ENCODE results near the gene HEATR5A. TPM values are rescaled to one million over a fixed set of nuclear protein-coding genes. Genes with fewer than 3 reads are reported as not detected.

Gene HEATR5A
- total and polyA plus RNA-seq, 2 of the 13 experiments (the other 11 are each of a cell fraction or from before 2014, with no cell fraction given): 36.4 to 105 TPM

DNA sequence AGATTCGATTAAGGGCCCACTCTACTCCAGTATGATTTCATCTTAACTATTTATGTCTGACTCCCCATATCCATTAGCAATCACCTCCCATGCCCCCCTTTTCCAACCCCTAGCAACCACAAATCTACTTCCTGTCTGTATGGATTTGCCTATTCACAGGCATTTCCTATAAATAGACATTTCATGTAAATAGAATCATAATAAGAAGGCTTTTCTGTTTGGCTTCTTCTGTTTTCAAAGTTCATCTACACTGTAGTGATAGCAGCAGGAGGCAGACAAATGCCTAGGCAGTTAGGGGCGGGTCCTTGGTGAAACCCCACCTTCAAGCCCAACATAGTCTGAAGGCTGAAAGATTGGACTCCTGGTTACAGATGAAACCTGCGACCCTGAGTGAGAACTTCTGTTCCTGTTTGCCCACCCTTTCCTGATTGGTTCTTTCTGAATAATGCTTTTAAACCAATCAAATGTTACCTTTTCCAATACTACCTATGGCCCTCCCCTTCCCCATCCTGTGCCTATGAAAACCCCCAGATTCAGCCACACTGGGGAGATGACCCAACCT lies 150.6 kb downstream of the HEATR5A start (continued):
- TF ChIP-seq, protein P1, sequence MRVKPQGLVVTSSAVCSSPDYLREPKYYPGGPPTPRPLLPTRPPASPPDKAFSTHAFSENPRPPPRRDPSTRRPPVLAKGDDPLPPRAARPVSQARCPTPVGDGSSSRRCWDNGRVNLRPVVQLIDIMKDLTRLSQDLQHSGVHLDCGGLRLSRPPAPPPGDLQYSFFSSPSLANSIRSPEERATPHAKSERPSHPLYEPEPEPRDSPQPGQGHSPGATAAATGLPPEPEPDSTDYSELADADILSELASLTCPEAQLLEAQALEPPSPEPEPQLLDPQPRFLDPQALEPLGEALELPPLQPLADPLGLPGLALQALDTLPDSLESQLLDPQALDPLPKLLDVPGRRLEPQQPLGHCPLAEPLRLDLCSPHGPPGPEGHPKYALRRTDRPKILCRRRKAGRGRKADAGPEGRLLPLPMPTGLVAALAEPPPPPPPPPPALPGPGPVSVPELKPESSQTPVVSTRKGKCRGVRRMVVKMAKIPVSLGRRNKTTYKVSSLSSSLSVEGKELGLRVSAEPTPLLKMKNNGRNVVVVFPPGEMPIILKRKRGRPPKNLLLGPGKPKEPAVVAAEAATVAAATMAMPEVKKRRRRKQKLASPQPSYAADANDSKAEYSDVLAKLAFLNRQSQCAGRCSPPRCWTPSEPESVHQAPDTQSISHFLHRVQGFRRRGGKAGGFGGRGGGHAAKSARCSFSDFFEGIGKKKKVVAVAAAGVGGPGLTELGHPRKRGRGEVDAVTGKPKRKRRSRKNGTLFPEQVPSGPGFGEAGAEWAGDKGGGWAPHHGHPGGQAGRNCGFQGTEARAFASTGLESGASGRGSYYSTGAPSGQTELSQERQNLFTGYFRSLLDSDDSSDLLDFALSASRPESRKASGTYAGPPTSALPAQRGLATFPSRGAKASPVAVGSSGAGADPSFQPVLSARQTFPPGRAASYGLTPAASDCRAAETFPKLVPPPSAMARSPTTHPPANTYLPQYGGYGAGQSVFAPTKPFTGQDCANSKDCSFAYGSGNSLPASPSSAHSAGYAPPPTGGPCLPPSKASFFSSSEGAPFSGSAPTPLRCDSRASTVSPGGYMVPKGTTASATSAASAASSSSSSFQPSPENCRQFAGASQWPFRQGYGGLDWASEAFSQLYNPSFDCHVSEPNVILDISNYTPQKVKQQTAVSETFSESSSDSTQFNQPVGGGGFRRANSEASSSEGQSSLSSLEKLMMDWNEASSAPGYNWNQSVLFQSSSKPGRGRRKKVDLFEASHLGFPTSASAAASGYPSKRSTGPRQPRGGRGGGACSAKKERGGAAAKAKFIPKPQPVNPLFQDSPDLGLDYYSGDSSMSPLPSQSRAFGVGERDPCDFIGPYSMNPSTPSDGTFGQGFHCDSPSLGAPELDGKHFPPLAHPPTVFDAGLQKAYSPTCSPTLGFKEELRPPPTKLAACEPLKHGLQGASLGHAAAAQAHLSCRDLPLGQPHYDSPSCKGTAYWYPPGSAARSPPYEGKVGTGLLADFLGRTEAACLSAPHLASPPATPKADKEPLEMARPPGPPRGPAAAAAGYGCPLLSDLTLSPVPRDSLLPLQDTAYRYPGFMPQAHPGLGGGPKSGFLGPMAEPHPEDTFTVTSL (CRISPR knock-in tag; IDR thresholded peaks at IDR 0.05; ENCODE audit: borderline replicate concordance): no peak
- TF ChIP-seq ZNF205 (CRISPR knock-in tag; IDR thresholded peaks at IDR 0.05) (peak; percentile 5; the same call in 1 of the 2 replicates), ZZZ3 (CRISPR knock-in tag; IDR thresholded peaks at IDR 0.05; ENCODE audit: borderline replicate concordance) (no peak), HNRNPK (IDR thresholded peaks at IDR 0.05; ENCODE audit: low read depth, low read length, poor library complexity, severe bottlenecking) (peak; percentile 56), CREM (IDR thresholded peaks at IDR 0.05) (no peak), CREM (CRISPR knock-in tag; IDR thresholded peaks at IDR 0.05) (no peak), THAP7 (CRISPR knock-in tag; IDR thresholded peaks at IDR 0.05) (no peak), ZNF839 (CRISPR knock-in tag; IDR thresholded peaks at IDR 0.05; ENCODE audit: borderline replicate concordance) (no peak), HOXA5 (CRISPR knock-in tag; IDR thresholded peaks at IDR 0.05) (no peak), ZNF891 (CRISPR knock-in tag; IDR thresholded peaks at IDR 0.05) (no peak), TEAD2 (CRISPR knock-in tag; IDR thresholded peaks at IDR 0.05) (no peak), CEBPG (CRISPR knock-in tag; IDR thresholded peaks at IDR 0.05) (no peak), ZNF629 (CRISPR knock-in tag; conservative IDR thresholded peaks at IDR 0.05) (no peak), NFYB (CRISPR knock-in tag; IDR thresholded peaks at IDR 0.05) (peak; percentile 56), ZNF256 (CRISPR knock-in tag; conservative IDR thresholded peaks at IDR 0.05) (no peak), JDP2 (CRISPR knock-in tag; IDR thresholded peaks at IDR 0.05; ENCODE audit: borderline replicate concordance) (no peak), SP4 (CRISPR knock-in tag; IDR thresholded peaks at IDR 0.05) (no peak), SRSF9 (IDR thresholded peaks at IDR 0.05; ENCODE audit: borderline replicate concordance, insufficient read depth, low read depth, low read length, poor library complexity, severe bottlenecking) (no peak), ZNF772 (CRISPR knock-in tag; IDR thresholded peaks at IDR 0.05) (no peak), ZFP82 (CRISPR knock-in tag; IDR thresholded peaks at IDR 0.05; ENCODE audit: borderline replicate concordance) (no peak), ZNF792 (CRISPR knock-in tag; IDR thresholded peaks at IDR 0.05) (0 out of 2 replicates have a peak, but pooled peaks have one; percentile 4)
- TF ChIP-seq, protein P2, sequence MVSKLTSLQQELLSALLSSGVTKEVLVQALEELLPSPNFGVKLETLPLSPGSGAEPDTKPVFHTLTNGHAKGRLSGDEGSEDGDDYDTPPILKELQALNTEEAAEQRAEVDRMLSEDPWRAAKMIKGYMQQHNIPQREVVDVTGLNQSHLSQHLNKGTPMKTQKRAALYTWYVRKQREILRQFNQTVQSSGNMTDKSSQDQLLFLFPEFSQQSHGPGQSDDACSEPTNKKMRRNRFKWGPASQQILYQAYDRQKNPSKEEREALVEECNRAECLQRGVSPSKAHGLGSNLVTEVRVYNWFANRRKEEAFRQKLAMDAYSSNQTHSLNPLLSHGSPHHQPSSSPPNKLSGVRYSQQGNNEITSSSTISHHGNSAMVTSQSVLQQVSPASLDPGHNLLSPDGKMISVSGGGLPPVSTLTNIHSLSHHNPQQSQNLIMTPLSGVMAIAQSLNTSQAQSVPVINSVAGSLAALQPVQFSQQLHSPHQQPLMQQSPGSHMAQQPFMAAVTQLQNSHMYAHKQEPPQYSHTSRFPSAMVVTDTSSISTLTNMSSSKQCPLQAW (CRISPR knock-in tag; IDR thresholded peaks at IDR 0.05): no peak
